HG03432 (cell line): ENCODE results near the gene RBM17.
A peak's percentile ranks its signal among the peaks of the same experiment; 100 is the strongest.
"Not testable (repeated sequence)": the region's sequence is repeated elsewhere in the genome, so short reads cannot be mapped to it uniquely, and the experiment has no call there.

Source experiments
- ATAC-seq: cut with Tn5 transposase; IDR thresholded peaks from one replicate; pipeline ENCODE4 v1.9.1; 2021; ENCODE audit warnings: mild to moderate bottlenecking, moderate library complexity; ENCODE audit not compliant: unreplicated experiment

RBM17 gene

GRCh38 chr10:6151087-6151977 lies 62.5 kb downstream of the RBM17 start:
- ATAC-seq = peak; percentile 77

GRCh38 chr10:6153845-6154244 lies 65.0 kb downstream of the RBM17 start:
- no peak for ATAC-seq

GRCh38 chr10:6154566-6154965 lies 65.7 kb downstream of the RBM17 start:
- ATAC-seq = no peak

GRCh38 chr10:6158276-6158675 lies 69.4 kb downstream of the RBM17 start:
- ATAC-seq = no peak

- no peak for ATAC-seq
Observed at GRCh38 chr10:6161921-6162320, 73.1 kb downstream of the RBM17 start.

- ATAC-seq = no peak
Observed at GRCh38 chr10:6162589-6163356, 73.9 kb downstream of the RBM17 start.

- ATAC-seq = peak; percentile 96
Observed at GRCh38 chr10:6163364-6164270, 74.8 kb downstream of the RBM17 start.

- no peak for ATAC-seq
Observed at GRCh38 chr10:6164271-6165095, 75.6 kb downstream of the RBM17 start.

- ATAC-seq = no peak
Observed at GRCh38 chr10:6165221-6165725, 76.4 kb downstream of the RBM17 start.

GRCh38 chr10:6165933-6166332 lies 77.1 kb downstream of the RBM17 start:
- ATAC-seq = not testable (repeated sequence)
